GM12865 (cell line): ENCODE measurements around the gene SORCS3.

Source experiments
- DNase-seq: peaks from one replicate; pipeline ENCODE4 v3.0.0; 2010; ENCODE audit warnings: low read depth
- H3K4me3 ChIP-seq: 2 replicates; pipeline ENCODE4 v1.5.1; 2011; ENCODE audit warnings: mild to moderate bottlenecking, low read depth, low read length, control low read depth
- CTCF ChIP-seq: IDR thresholded peaks from 2 replicates; pipeline ENCODE4 v1.5.1; 2011; ENCODE audit warnings: low read length, control low read depth, low read depth, inconsistent platforms; ENCODE audit not compliant: insufficient read depth; ENCODE audit errors: missing control alignments

The SORCS3 gene

GRCh38 chr10:105284476-105285215 is 643.6 kb downstream of the SORCS3 start:
- no peak overlapping the region for H3K4me3 ChIP-seq
- DNase-seq, result no peak
- TF ChIP-seq CTCF, result no peak

- H3K4me3 ChIP-seq, result no peak overlapping the region
- TF ChIP-seq CTCF, result no peak
- no peak for DNase-seq
Observed at GRCh38 chr10:105288026-105288425, 646.9 kb downstream of the SORCS3 start.

GRCh38 chr10:105288613-105289012 is 647.5 kb downstream of the SORCS3 start:
- no peak overlapping the region for H3K4me3 ChIP-seq
- no peak for DNase-seq
- no peak for TF ChIP-seq CTCF

- no peak for DNase-seq
- H3K4me3 ChIP-seq, result no peak overlapping the region
- TF ChIP-seq CTCF, result no peak
Observed at GRCh38 chr10:105291571-105291970, 650.5 kb downstream of the SORCS3 start.

GRCh38 chr10:105292236-105292635 is 651.1 kb downstream of the SORCS3 start:
- no peak overlapping the region for H3K4me3 ChIP-seq
- TF ChIP-seq CTCF, result no peak
- no peak for DNase-seq
